Measurements from ENCODE around the gene FSTL1.

DNA sequence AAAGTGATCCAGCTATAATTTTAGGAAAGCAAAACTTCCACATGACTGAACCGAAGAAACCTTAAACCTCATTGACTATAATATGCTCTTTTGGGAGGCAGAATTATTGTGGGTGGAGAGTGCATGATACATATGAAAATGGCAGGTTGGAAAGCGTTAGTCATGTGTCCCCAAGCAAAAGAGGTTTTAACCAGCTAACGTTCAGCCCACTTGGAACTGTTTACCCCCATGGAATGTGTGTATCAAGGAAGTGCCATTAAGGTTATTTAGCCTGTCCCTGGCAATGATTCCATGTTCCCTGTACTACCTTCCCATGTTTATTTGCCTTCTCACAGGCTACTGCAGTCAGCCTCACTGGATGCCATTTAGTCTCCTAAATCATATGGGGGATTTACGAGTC, 57.5 kb downstream of the FSTL1 start:
- TF ChIP-seq, protein P1, sequence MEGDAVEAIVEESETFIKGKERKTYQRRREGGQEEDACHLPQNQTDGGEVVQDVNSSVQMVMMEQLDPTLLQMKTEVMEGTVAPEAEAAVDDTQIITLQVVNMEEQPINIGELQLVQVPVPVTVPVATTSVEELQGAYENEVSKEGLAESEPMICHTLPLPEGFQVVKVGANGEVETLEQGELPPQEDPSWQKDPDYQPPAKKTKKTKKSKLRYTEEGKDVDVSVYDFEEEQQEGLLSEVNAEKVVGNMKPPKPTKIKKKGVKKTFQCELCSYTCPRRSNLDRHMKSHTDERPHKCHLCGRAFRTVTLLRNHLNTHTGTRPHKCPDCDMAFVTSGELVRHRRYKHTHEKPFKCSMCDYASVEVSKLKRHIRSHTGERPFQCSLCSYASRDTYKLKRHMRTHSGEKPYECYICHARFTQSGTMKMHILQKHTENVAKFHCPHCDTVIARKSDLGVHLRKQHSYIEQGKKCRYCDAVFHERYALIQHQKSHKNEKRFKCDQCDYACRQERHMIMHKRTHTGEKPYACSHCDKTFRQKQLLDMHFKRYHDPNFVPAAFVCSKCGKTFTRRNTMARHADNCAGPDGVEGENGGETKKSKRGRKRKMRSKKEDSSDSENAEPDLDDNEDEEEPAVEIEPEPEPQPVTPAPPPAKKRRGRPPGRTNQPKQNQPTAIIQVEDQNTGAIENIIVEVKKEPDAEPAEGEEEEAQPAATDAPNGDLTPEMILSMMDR (IDR thresholded peaks at IDR 0.05), result no peak
- TF ChIP-seq POLR2A (IDR thresholded peaks at IDR 0.05), result no peak

All from right lobe of liver (tissue), 4 donors.